Prostate gland (tissue), 2 donors: ENCODE results near the gene ABLIM3. TPM values are rescaled to one million over a fixed set of nuclear protein-coding genes. Genes with fewer than 3 reads are reported as not detected.

Experiments
- DNase-seq: peaks from one replicate; pipeline ENCODE4 v3.0.0-alpha.2; 2019; ENCODE audit warnings: low spot score
- H3K27ac ChIP-seq, 2 donors: fragments of 200-600 bp; sonication (generic); 2 replicates each; pipeline ENCODE4 v1.5.1; 2017 to 2019
- H3K27me3 ChIP-seq: fragments of 200-600 bp; sonication (generic); replicated peaks from 2 replicates; pipeline ENCODE4 v1.5.1; 2019; ENCODE audit not compliant: insufficient read depth
- H3K36me3 ChIP-seq, 2 donors: fragments of 200-600 bp; sonication (generic); 1 replicate in 1 of 2; 2 replicates in 1 of 2; pipeline versions ENCODE4 v1.5.1 to v1.8.1; 2017 to 2019
- H3K4me1 ChIP-seq: fragments of 200-600 bp; sonication (generic); replicated peaks from 2 replicates; pipeline ENCODE4 v1.5.1; 2019
- H3K4me3 ChIP-seq, 2 donors: fragments of 200-600 bp; sonication (generic); 2 replicates each; pipeline ENCODE4 v1.5.1; 2017 to 2019
- H3K9me3 ChIP-seq: fragments of 200-600 bp; sonication (generic); 2 replicates; pipeline ENCODE4 v1.5.1; 2017
- CTCF ChIP-seq, 4 experiments: fragments of 200-600 bp in 2 of 4; fragments of 450-650 bp in 2 of 4; sonication (generic) in 2 of 4; IDR thresholded peaks; 1 replicate in 3 of 4; 2 replicates in 1 of 4; pipeline ENCODE4 v1.5.1; 2016 to 2019; ENCODE audit warnings: antibody characterized with exemption in 4 of 4, mild to moderate bottlenecking in 2 of 4, moderate library complexity in 2 of 4
- POLR2A ChIP-seq: fragments of 450-650 bp; IDR thresholded peaks from one replicate; pipeline ENCODE4 v1.6.1; 2016; ENCODE audit warnings: antibody characterized with exemption, mild to moderate bottlenecking
- POLR2AphosphoS5 ChIP-seq: sonication (generic); formaldehyde crosslinking; IDR thresholded peaks from one replicate; pipeline ENCODE4 v1.6.1; 2017; ENCODE audit warnings: antibody characterized with exemption
- WGBS: methylation state at CpG from one replicate; pipeline ENCODE4 v1.1.5; 2018; 5-methylcytosine and 5-hydroxymethylcytosine counted together
- intact Hi-C: fragments of 100-400 bp; cut with DNase I; formaldehyde crosslinking; loops from one replicate; pipeline ENCODE4 v1.14.2; 2022
- total RNA-seq, 2 donors: library from RNA; depleted of rRNA; stranded (reverse); fragments of >200 nt; gene quantifications; one replicate each; pipeline ENCODE4 v1.1.0, GENCODE V29; 2016

Gene ABLIM3
- total RNA-seq, 2 donors from 2014 or later = 9.0 to 11.7 TPM

GRCh38 chr5:149280124-149280523, 138.8 kb downstream of the ABLIM3 start:
- 79% methylated on average over 1 of the region's 1 CpG for WGBS
- no peak for DNase-seq

GRCh38 chr5:149280802-149281201, 139.5 kb downstream of the ABLIM3 start:
- Histone ChIP-seq H3K4me3 (no peak overlapping the region), H3K27ac (no peak overlapping the region), H3K9me3 (no peaks in the 10 kb centered on the region), H3K27me3 (no peaks in the 10 kb centered on the region), H3K4me1 (no peaks in the 10 kb centered on the region), H3K36me3 (no peaks in the 10 kb centered on the region)
- intact Hi-C loops = no loop called here
- DNase-seq = no peak
- WGBS = 70% methylated on average over 4 of the region's 4 CpGs
- TF ChIP-seq POLR2A (no peak), CTCF (IDR thresholded peaks at IDR 0.05) (no peak), POLR2AphosphoS5 (no peak)

More at GRCh38 chr5:149280124-149280523, 138.8 kb downstream of the ABLIM3 start:
- intact Hi-C loops = no loop called here
- no peak overlapping the region for H3K27ac ChIP-seq
- no peaks in the 10 kb centered on the region for H3K9me3 ChIP-seq
- no peaks in the 10 kb centered on the region for H3K4me1 ChIP-seq
- no peak overlapping the region for H3K4me3 ChIP-seq
- no peaks in the 10 kb centered on the region for H3K27me3 ChIP-seq
- no peaks in the 10 kb centered on the region for H3K36me3 ChIP-seq
- TF ChIP-seq CTCF (IDR thresholded peaks at IDR 0.05) (no peak), POLR2A (no peak), POLR2AphosphoS5 (no peak)

- Histone ChIP-seq H3K4me1 (no peaks in the 10 kb centered on the region), H3K4me3 (no peak overlapping the region), H3K9me3 (no peaks in the 10 kb centered on the region), H3K27ac (no peak overlapping the region), H3K36me3 (no peaks in the 10 kb centered on the region), H3K27me3 (no peaks in the 10 kb centered on the region)
- intact Hi-C loops = no loop called here
- TF ChIP-seq POLR2AphosphoS5 (no peak), POLR2A (no peak), CTCF (IDR thresholded peaks at IDR 0.05) (no peak)
- DNase-seq = no peak
- 77% methylated on average over 12 of the region's 12 CpGs for WGBS
Measured at GRCh38 chr5:149282027-149282965, 141.0 kb downstream of the ABLIM3 start.

GRCh38 chr5:149282966-149283332, 141.7 kb downstream of the ABLIM3 start:
- intact Hi-C loops = no loop called here
- H3K4me1 ChIP-seq = no peaks in the 10 kb centered on the region
- DNase-seq = no peak
- TF ChIP-seq POLR2AphosphoS5 (no peak), POLR2A (no peak), CTCF (IDR thresholded peaks at IDR 0.05) (no peak)
- H3K36me3 ChIP-seq = no peaks in the 10 kb centered on the region
- H3K9me3 ChIP-seq = no peaks in the 10 kb centered on the region
- no peak overlapping the region for H3K4me3 ChIP-seq
- whole genome bisulfite sequencing = 86% methylated on average over 5 of the region's 5 CpGs
- H3K27ac ChIP-seq = no peak overlapping the region
- H3K27me3 ChIP-seq = no peaks in the 10 kb centered on the region
